ENCODE measurements around the gene CCBE1. TPM values are rescaled to one million over a fixed set of nuclear protein-coding genes. Genes with fewer than 3 reads are reported as not detected.

CCBE1 gene
- total and polyA plus RNA-seq, 9 of the 15 experiments (the other 6 are each of a cell fraction or from before 2014, with no cell fraction given) = 0.20 TPM; not detected in 8

- ChIA-PET POLR2A (no interaction called here), CTCF (ENCODE audit: low intra/inter-chr PET ratio) (no interaction called here)
- no peaks in the 10 kb centered on the region; a peak in 1 of 5 replicates for H3K27me3 ChIP-seq (ENCODE audit: control insufficient read depth in 2 of 2, insufficient read depth in 2 of 2, low read length in 2 of 2)
- in situ Hi-C loops (cut with MboI) = no loop called here
- DNase-seq (ENCODE audit: extremely low read depth in 1 of 4, low spot score in 3 of 4) = no peak
- H3K27ac ChIP-seq (ENCODE audit: extremely low read depth, low read depth, low read length) = no peak overlapping the region
- H3K4me2 ChIP-seq (ENCODE audit: insufficient read depth, low read length) = no peak overlapping the region
- H2AFZ ChIP-seq (ENCODE audit: low read depth, low read length) = no peak overlapping the region
- no peaks in the 10 kb centered on the region for H3K36me3 ChIP-seq (ENCODE audit: control insufficient read depth, insufficient read depth, low read length)
- H3K9me1 ChIP-seq (ENCODE audit: control insufficient read depth, insufficient read depth, low read length) = no peaks in the 10 kb centered on the region
- intact Hi-C loops (cut with micrococcal nuclease) = no loop called here
- H3K4me3 ChIP-seq = no peak overlapping the region
- no peaks in the 10 kb centered on the region for H3K4me1 ChIP-seq (replicated peaks in 1 of 2; ENCODE audit: control insufficient read depth in 2 of 2, insufficient read depth in 2 of 2, low read length in 2 of 2)
- no peak for ATAC-seq
- FAIRE-seq = no peak
- H4K20me1 ChIP-seq (replicated peaks; ENCODE audit: control insufficient read depth, insufficient read depth, low read length) = no peaks in the 10 kb centered on the region
- no peaks in the 10 kb centered on the region for H3K79me2 ChIP-seq (ENCODE audit: control insufficient read depth, insufficient read depth, low read length)
- BruUV-seq (replicated peaks) = no TSS peak
- no peak overlapping the region for H3K9ac ChIP-seq (ENCODE audit: insufficient read depth in 1 of 2, low read depth in 2 of 2, low read length in 2 of 2)
- H3K9me3 ChIP-seq (replicated peaks; ENCODE audit: control insufficient read depth, insufficient read depth, low read depth, low read length) = no peaks in the 10 kb centered on the region
- WGBS (ENCODE audit: insufficient coverage, low coverage, missing lambda C conversion rate) = 5% methylated on average over 5 of the region's 5 CpGs
- no peak for TF ChIP-seq POLR2A (conservative IDR thresholded peaks at IDR 0.05)
- TF ChIP-seq ZHX1 (conservative IDR thresholded peaks at IDR 0.05; ENCODE audit: low read length) = no peak
- no peak for TF ChIP-seq FOXM1 (IDR thresholded peaks at IDR 0.05; ENCODE audit: low read depth)
- TF ChIP-seq FOXM1 (CRISPR knock-in tag; IDR thresholded peaks at IDR 0.05; ENCODE audit: low read depth) = no peak
- no peak for TF ChIP-seq MAFG (tag; conservative IDR thresholded peaks at IDR 0.05)
- no peak for TF ChIP-seq EGR1 (conservative IDR thresholded peaks at IDR 0.05)
- TF ChIP-seq NFIX (CRISPR knock-in tag; IDR thresholded peaks at IDR 0.05; ENCODE audit: low read depth) = no peak
- TF ChIP-seq TCF7 (IDR thresholded peaks at IDR 0.05; ENCODE audit: borderline replicate concordance) = no peak
- no peak for TF ChIP-seq ATF6 (CRISPR knock-in tag; IDR thresholded peaks at IDR 0.05)
- no peak for TF ChIP-seq MXD1 (CRISPR knock-in tag; IDR thresholded peaks at IDR 0.05; ENCODE audit: borderline replicate concordance, poor library complexity, severe bottlenecking)
- TF ChIP-seq WHSC1 (IDR thresholded peaks at IDR 0.05; ENCODE audit: low read length) = no peak
- TF ChIP-seq NR1H2 (CRISPR knock-in tag; IDR thresholded peaks at IDR 0.05) = no peak
- no peak for TF ChIP-seq POLR2B (IDR thresholded peaks at IDR 0.05; ENCODE audit: low read depth, partially characterized antibody)
- no peak for TF ChIP-seq TARDBP (IDR thresholded peaks at IDR 0.05)
- TF ChIP-seq THRAP3 (IDR thresholded peaks at IDR 0.05; ENCODE audit: borderline replicate concordance) = no peak
- TF ChIP-seq ZNF586 (CRISPR knock-in tag; conservative IDR thresholded peaks at IDR 0.05) = no peak
- no peak for TF ChIP-seq TEAD1 (CRISPR knock-in tag; IDR thresholded peaks at IDR 0.05)
- TF ChIP-seq CTCFL (IDR thresholded peaks at IDR 0.05; ENCODE audit: borderline replicate concordance, insufficient read depth, low read depth, low read length, poor library complexity, severe bottlenecking) = no peak
- TF ChIP-seq TRIM24 (IDR thresholded peaks at IDR 0.05) = no peak
Measured at GRCh38 chr18:59627414-59627813, 69.8 kb downstream of the CCBE1 start.
